ENCODE data around the gene KLHL29. TPM values are rescaled to one million over a fixed set of nuclear protein-coding genes. Genes with fewer than 3 reads are reported as not detected.
"Not testable (repeated sequence)": the region's sequence is repeated elsewhere in the genome, so short reads cannot be mapped to it uniquely, and the experiment has no call there.

KLHL29 gene
- total and polyA plus RNA-seq, 2 donors (not counting 3 experiments of a cell fraction or from before 2014, with no cell fraction given), result 4.6 to 12.7 TPM

- H3K27ac ChIP-seq (ENCODE audit: insufficient read depth, low read depth, low read length); H3K4me1 ChIP-seq (ENCODE audit: control insufficient read depth, extremely low read depth, insufficient read depth, low read length); BruUV-seq (replicated peaks); H3K4me3 ChIP-seq (replicated peaks in 1 of 3; ENCODE audit: insufficient read depth in 1 of 3, low read depth in 1 of 3, low read length in 3 of 3); dilution Hi-C loops (cut with MboI; ENCODE audit: extremely low pct_ligation_motif_present, low sequenced_read_pairs); H3K9me1 ChIP-seq (replicated peaks; ENCODE audit: control insufficient read depth, extremely low read depth, insufficient read depth, low read length); H3K27me3 ChIP-seq (ENCODE audit: control insufficient read depth in 2 of 2, insufficient read depth in 2 of 2, low read length in 2 of 2); intact Hi-C loops (cut with micrococcal nuclease); DNase-seq (ENCODE audit: low read depth, low spot score); H3K36me3 ChIP-seq (ENCODE audit: control insufficient read depth in 2 of 2, extremely low read depth in 1 of 2, insufficient read depth in 2 of 2, low read length in 2 of 2); H3K9me3 ChIP-seq (replicated peaks; ENCODE audit: control insufficient read depth, insufficient read depth, low read length); H3K4me2 ChIP-seq (ENCODE audit: insufficient read depth, low read length); H3K79me2 ChIP-seq (ENCODE audit: control insufficient read depth, insufficient read depth, low read length); FAIRE-seq; H2AFZ ChIP-seq (ENCODE audit: low read depth, low read length); CTCF ChIA-PET; H3K9ac ChIP-seq (replicated peaks; ENCODE audit: extremely low read depth, insufficient read depth, low read length); H4K20me1 ChIP-seq (replicated peaks; ENCODE audit: control insufficient read depth, extremely low read depth, insufficient read depth, low read length); POLR2A ChIA-PET: not testable (repeated sequence)
Observed at GRCh38 chr2:23723029-23723428, 338.1 kb downstream of the KLHL29 start.

- no peaks in the 10 kb centered on the region for H3K79me2 ChIP-seq (ENCODE audit: control insufficient read depth, insufficient read depth, low read length)
- H3K4me3 ChIP-seq (replicated peaks in 1 of 3; ENCODE audit: insufficient read depth in 1 of 3, low read depth in 1 of 3, low read length in 3 of 3), result no peak overlapping the region
- no peaks in the 10 kb centered on the region for H3K9me3 ChIP-seq (replicated peaks; ENCODE audit: control insufficient read depth, insufficient read depth, low read length)
- no peak overlapping the region for H3K4me2 ChIP-seq (ENCODE audit: insufficient read depth, low read length)
- FAIRE-seq (no peak), DNase-seq (ENCODE audit: low read depth, low spot score) (no peak)
- H3K4me1 ChIP-seq (ENCODE audit: control insufficient read depth, extremely low read depth, insufficient read depth, low read length), result no peaks in the 10 kb centered on the region
- peaks cover 2% of the 10 kb centered on the region in 2 experiments for H3K36me3 ChIP-seq (ENCODE audit: control insufficient read depth in 2 of 2, extremely low read depth in 1 of 2, insufficient read depth in 2 of 2, low read length in 2 of 2)
- H3K27me3 ChIP-seq (ENCODE audit: control insufficient read depth in 2 of 2, insufficient read depth in 2 of 2, low read length in 2 of 2), result no peaks in the 10 kb centered on the region
- no peaks in the 10 kb centered on the region for H3K9me1 ChIP-seq (replicated peaks; ENCODE audit: control insufficient read depth, extremely low read depth, insufficient read depth, low read length)
- intact Hi-C loops (cut with micrococcal nuclease) (no loop called here), dilution Hi-C loops (cut with MboI; ENCODE audit: extremely low pct_ligation_motif_present, low sequenced_read_pairs) (no loop called here)
- TF ChIP-seq GATA2 (IDR thresholded peaks at IDR 0.05; ENCODE audit: insufficient read depth, insufficient read length, low read depth, low read length) (no peak), JUN (IDR thresholded peaks at IDR 0.05; ENCODE audit: borderline replicate concordance, insufficient read depth, insufficient read length, low read depth) (no peak), POLR2A (IDR thresholded peaks at IDR 0.05; ENCODE audit: low read depth, low read length) (no peak), MYC (IDR thresholded peaks at IDR 0.05; ENCODE audit: low read depth, low read length) (no peak), POLR2AphosphoS5 (IDR thresholded peaks at IDR 0.05; ENCODE audit: insufficient read depth, low read depth, low read length) (no peak), MAX (IDR thresholded peaks at IDR 0.05; ENCODE audit: insufficient read depth, insufficient read length) (no peak), CTCF (IDR thresholded peaks at IDR 0.05; ENCODE audit: extremely low read depth in 1 of 2, insufficient read depth in 1 of 2, low read depth in 1 of 2, low read length in 2 of 2) (no peak)
- H3K27ac ChIP-seq (ENCODE audit: insufficient read depth, low read depth, low read length), result no peak overlapping the region
- H2AFZ ChIP-seq (ENCODE audit: low read depth, low read length), result no peak overlapping the region
- no peaks in the 10 kb centered on the region for H4K20me1 ChIP-seq (replicated peaks; ENCODE audit: control insufficient read depth, extremely low read depth, insufficient read depth, low read length)
- no peak overlapping the region for H3K9ac ChIP-seq (replicated peaks; ENCODE audit: extremely low read depth, insufficient read depth, low read length)
- BruUV-seq (replicated peaks), result no TSS peak
- ChIA-PET CTCF (no interaction called here), POLR2A (no interaction called here)
Observed at GRCh38 chr2:23734416-23734815, 349.4 kb downstream of the KLHL29 start.

GRCh38 chr2:23736783-23737182 is 351.8 kb downstream of the KLHL29 start:
- H3K4me2 ChIP-seq (ENCODE audit: insufficient read depth, low read length); dilution Hi-C loops (cut with MboI; ENCODE audit: extremely low pct_ligation_motif_present, low sequenced_read_pairs); H3K9me3 ChIP-seq (replicated peaks; ENCODE audit: control insufficient read depth, insufficient read depth, low read length); BruUV-seq (replicated peaks); H3K27ac ChIP-seq (ENCODE audit: insufficient read depth, low read depth, low read length); POLR2A ChIA-PET; H3K4me3 ChIP-seq (replicated peaks in 1 of 3; ENCODE audit: insufficient read depth in 1 of 3, low read depth in 1 of 3, low read length in 3 of 3); FAIRE-seq; H3K27me3 ChIP-seq (ENCODE audit: control insufficient read depth in 2 of 2, insufficient read depth in 2 of 2, low read length in 2 of 2); H3K9me1 ChIP-seq (replicated peaks; ENCODE audit: control insufficient read depth, extremely low read depth, insufficient read depth, low read length); H3K4me1 ChIP-seq (ENCODE audit: control insufficient read depth, extremely low read depth, insufficient read depth, low read length); H3K9ac ChIP-seq (replicated peaks; ENCODE audit: extremely low read depth, insufficient read depth, low read length); H4K20me1 ChIP-seq (replicated peaks; ENCODE audit: control insufficient read depth, extremely low read depth, insufficient read depth, low read length); H3K36me3 ChIP-seq (ENCODE audit: control insufficient read depth in 2 of 2, extremely low read depth in 1 of 2, insufficient read depth in 2 of 2, low read length in 2 of 2); H2AFZ ChIP-seq (ENCODE audit: low read depth, low read length); intact Hi-C loops (cut with micrococcal nuclease); CTCF ChIA-PET; DNase-seq (ENCODE audit: low read depth, low spot score); H3K79me2 ChIP-seq (ENCODE audit: control insufficient read depth, insufficient read depth, low read length): not testable (repeated sequence)

Data from endothelial cell of umbilical vein (primary cell).